Mesothelial cell of epicardium (in vitro differentiated cells): ENCODE measurements around the gene ENO2. TPM values are rescaled to one million over a fixed set of nuclear protein-coding genes. Genes with fewer than 3 reads are reported as not detected.

Source experiments
- DNase-seq, 2 experiments: peaks; one replicate each; pipeline ENCODE4 v3.0.0; 2021; ENCODE audit warnings: low spot score in 2 of 2; ENCODE audit not compliant: unreplicated experiment in 2 of 2
- H3K27ac Mint-ChIP-seq: 2 replicates; pipeline ENCODE4 v1.8.0; 2021; ENCODE audit warnings: mixed read lengths
- H3K27me3 Mint-ChIP-seq: 2 replicates; pipeline ENCODE4 v1.8.0; 2021; ENCODE audit warnings: low read depth, mixed read lengths
- H3K36me3 Mint-ChIP-seq: 2 replicates; pipeline ENCODE4 v1.8.0; 2021; ENCODE audit warnings: mixed read lengths
- H3K4me1 Mint-ChIP-seq: 2 replicates; pipeline ENCODE4 v1.8.0; 2021; ENCODE audit warnings: mixed read lengths
- H3K4me3 Mint-ChIP-seq: 2 replicates; pipeline ENCODE4 v1.8.0; 2021; ENCODE audit warnings: mild to moderate bottlenecking, moderate library complexity, mixed read lengths
- H3K9me3 Mint-ChIP-seq: 2 replicates; pipeline ENCODE4 v1.8.0; 2021; ENCODE audit warnings: mixed read lengths
- CTCF ChIP-seq: fragments of 200-600 bp; sonication (generic); IDR thresholded peaks from one replicate; pipeline ENCODE4 v1.5.0; 2021; ENCODE audit warnings: antibody characterized with exemption; ENCODE audit not compliant: unreplicated experiment
- total RNA-seq: library from RNA; stranded (reverse); gene quantifications from 3 replicates; pipeline ENCODE4 v1.2.1, GENCODE V29; 2021

The ENO2 gene
- total RNA-seq, 1 donor from 2014 or later: 30.7 TPM

GRCh38 chr12:6950401-6950801 is 36.0 kb downstream of the ENO2 start:
- Mint-ChIP-seq H3K9me3 (no peaks in the 10 kb centered on the region), H3K27ac (no peak overlapping the region), H3K4me1 (peaks cover 17% of the 10 kb centered on the region), H3K4me3 (no peak overlapping the region), H3K27me3 (no peaks in the 10 kb centered on the region), H3K36me3 (no peaks in the 10 kb centered on the region)
- no peak for TF ChIP-seq CTCF
- DNase-seq: no peak

- TF ChIP-seq CTCF: no peak
- Mint-ChIP-seq H3K36me3 (no peaks in the 10 kb centered on the region), H3K4me3 (no peak within 1 kb of the TSS), H3K27ac (no peak within 1 kb of the TSS), H3K9me3 (no peaks in the 10 kb centered on the region), H3K27me3 (no peaks in the 10 kb centered on the region), H3K4me1 (peaks cover 11% of the 10 kb centered on the region)
- no peak for DNase-seq
Measured at GRCh38 chr12:6950811-6951540, 36.6 kb downstream of the ENO2 start, which contains the start of gene PTPN6. Gene PTPN6 (plus strand): TSS chr12:6951356. CDS start chr12:6951513, 157 bp downstream.

DNA sequence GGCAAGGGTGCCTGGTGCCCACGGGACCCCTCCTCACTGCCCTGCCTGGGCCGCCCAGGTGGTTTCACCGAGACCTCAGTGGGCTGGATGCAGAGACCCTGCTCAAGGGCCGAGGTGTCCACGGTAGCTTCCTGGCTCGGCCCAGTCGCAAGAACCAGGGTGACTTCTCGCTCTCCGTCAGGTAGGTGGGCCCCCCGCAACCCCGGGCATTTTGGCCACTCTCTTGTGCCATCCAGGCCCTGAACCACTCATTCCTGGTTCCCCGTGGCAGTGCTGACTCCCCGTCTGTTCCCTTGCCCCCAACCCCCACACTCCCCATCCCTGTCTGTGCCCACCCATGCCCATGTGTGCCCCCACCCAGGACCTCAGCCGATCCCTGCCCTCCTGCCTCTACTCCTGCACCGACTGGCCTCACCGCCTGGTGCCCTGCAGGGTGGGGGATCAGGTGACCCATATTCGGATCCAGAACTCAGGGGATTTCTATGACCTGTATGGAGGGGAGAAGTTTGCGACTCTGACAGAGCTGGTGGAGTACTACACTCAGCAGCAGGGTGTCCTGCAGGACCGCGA is 37.3 kb downstream of the ENO2 start:
- Mint-ChIP-seq H3K27me3 (no peaks in the 10 kb centered on the region), H3K36me3 (no peaks in the 10 kb centered on the region), H3K27ac (no peak overlapping the region), H3K4me1 (peaks cover 5% of the 10 kb centered on the region), H3K9me3 (no peaks in the 10 kb centered on the region), H3K4me3 (no peak overlapping the region)
- no peak for DNase-seq
- TF ChIP-seq CTCF: no peak

DNA sequence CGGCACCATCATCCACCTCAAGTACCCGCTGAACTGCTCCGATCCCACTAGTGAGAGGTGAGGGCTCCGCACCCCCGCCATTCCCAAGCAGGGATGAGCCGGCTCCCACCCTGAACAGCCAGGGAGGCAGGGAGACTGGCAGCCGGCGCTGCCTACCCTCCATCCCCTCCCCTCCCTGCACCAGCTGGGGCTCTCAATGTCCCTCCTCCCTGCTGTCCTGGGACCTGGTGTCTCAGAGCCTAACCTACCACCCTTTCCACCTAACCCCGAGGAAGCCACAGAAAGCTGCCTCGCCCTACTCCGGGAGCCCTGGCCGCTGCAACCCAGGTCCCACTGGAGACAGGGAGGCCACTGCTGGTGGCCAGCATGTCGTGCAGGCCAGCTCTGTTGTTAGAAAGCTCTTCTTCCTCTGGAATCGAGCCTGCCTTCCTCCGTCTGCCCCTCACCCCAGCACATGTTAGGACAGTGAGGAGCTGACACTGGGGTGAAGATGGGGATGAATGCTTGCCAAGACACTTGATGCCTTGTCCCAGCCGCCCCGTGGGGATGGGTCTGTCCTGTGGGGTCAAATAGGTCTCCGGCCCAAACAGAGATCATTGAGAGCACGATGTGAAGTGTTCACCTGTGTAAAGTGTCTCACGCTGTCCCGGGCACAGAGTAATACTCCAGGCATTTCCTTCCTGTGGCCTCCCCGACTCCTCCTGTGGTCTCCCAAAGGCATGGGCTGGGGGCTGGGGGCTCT is 37.9 kb downstream of the ENO2 start:
- no peaks in the 10 kb centered on the region for H3K9me3 Mint-ChIP-seq
- H3K4me1 Mint-ChIP-seq: no peaks in the 10 kb centered on the region
- no peaks in the 10 kb centered on the region for H3K36me3 Mint-ChIP-seq
- no peak for DNase-seq
- no peak for TF ChIP-seq CTCF
- no peak overlapping the region for H3K4me3 Mint-ChIP-seq
- H3K27me3 Mint-ChIP-seq: no peaks in the 10 kb centered on the region
- H3K27ac Mint-ChIP-seq: no peak overlapping the region

DNA sequence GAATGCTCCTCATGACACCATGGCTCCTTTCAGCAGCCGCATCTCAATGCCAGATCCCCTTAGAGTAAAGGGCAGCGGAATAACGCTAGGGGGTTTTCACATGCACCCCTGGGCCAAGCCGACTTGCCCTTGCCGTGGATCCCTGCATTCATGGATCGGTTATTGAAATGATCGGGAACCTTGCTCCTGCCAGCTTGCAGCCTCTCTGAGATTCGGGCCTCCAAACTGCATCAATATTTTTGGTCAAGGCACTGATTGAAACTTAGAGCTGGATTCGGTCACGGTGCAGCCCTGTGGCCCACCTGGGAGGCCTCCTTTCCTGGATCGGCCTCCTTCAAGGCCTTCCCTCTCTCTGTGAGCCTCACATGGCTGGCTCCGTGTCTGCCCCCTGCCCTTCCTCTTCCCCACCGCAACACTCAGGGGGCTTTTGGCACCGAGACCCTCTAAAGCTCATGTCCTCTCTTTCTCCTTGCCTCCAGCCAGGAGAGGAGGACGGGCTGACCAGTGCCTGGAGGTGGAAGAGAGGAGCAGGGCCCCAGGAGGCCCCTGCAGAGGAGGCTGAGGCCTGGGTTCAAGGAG is 38.6 kb downstream of the ENO2 start:
- H3K36me3 Mint-ChIP-seq: no peaks in the 10 kb centered on the region
- H3K4me1 Mint-ChIP-seq: no peaks in the 10 kb centered on the region
- no peak for TF ChIP-seq CTCF
- DNase-seq: no peak
- no peaks in the 10 kb centered on the region for H3K9me3 Mint-ChIP-seq
- no peak overlapping the region for H3K27ac Mint-ChIP-seq
- H3K4me3 Mint-ChIP-seq: no peak overlapping the region
- H3K27me3 Mint-ChIP-seq: no peaks in the 10 kb centered on the region
